Midbrain (tissue), 1 donor: Measurements from ENCODE around the gene SORCS1.
A peak's percentile ranks its signal among the peaks of the same experiment; 100 is the strongest.

Source experiments
- DNase-seq: peaks from one replicate; lab custom pipeline; 2025; lab: John Stamatoyannopoulos, UW

Gene SORCS1

GRCh38 chr10:107163881-107164861 is at the start of gene SORCS1:
Gene SORCS1, minus strand, starts transcription at chr10:107164706.
- no peak for DNase-seq

GRCh38 chr10:107214261-107214660 is 49.8 kb upstream of the SORCS1 start:
- DNase-seq, result no peak

GRCh38 chr10:107213861-107214260 is 49.4 kb upstream of the SORCS1 start:
- DNase-seq, result no peak

- DNase-seq, result peak; percentile 6
Measured at GRCh38 chr10:107206833-107207232, 42.3 kb upstream of the SORCS1 start.

- no peak for DNase-seq
Measured at GRCh38 chr10:107169516-107169915, 5.0 kb upstream of the SORCS1 start.

- DNase-seq, result no peak
Measured at GRCh38 chr10:107168738-107169137, 4.2 kb upstream of the SORCS1 start.

GRCh38 chr10:107166403-107166802 is 1.9 kb upstream of the SORCS1 start:
- no peak for DNase-seq

GRCh38 chr10:107164992-107165391 is 486 bp upstream of the SORCS1 start:
- DNase-seq, result no peak

- no peak for DNase-seq
Measured at GRCh38 chr10:107163076-107163855, 1.2 kb downstream of the SORCS1 start.

- no peak for DNase-seq
Measured at GRCh38 chr10:107160866-107161265, 3.6 kb downstream of the SORCS1 start.

- DNase-seq, result no peak
Measured at GRCh38 chr10:107159871-107160270, 4.6 kb downstream of the SORCS1 start.

- no peak for DNase-seq
Measured at GRCh38 chr10:107157071-107157470, 7.4 kb downstream of the SORCS1 start.

GRCh38 chr10:107152087-107152486 is 12.4 kb downstream of the SORCS1 start:
- DNase-seq, result no peak

GRCh38 chr10:107148906-107149305 is 15.6 kb downstream of the SORCS1 start:
- no peak for DNase-seq

GRCh38 chr10:107144490-107144889 is 20.0 kb downstream of the SORCS1 start:
- no peak for DNase-seq

- no peak for DNase-seq
Measured at GRCh38 chr10:107141524-107142061, 22.9 kb downstream of the SORCS1 start.

- DNase-seq, result no peak
Measured at GRCh38 chr10:107139237-107139636, 25.3 kb downstream of the SORCS1 start.

GRCh38 chr10:107133656-107134055 is 30.9 kb downstream of the SORCS1 start:
- no peak for DNase-seq

- no peak for DNase-seq
Measured at GRCh38 chr10:107129000-107129399, 35.5 kb downstream of the SORCS1 start.

- no peak for DNase-seq
Measured at GRCh38 chr10:107126512-107127065, 37.9 kb downstream of the SORCS1 start.

GRCh38 chr10:107122703-107123102 is 41.8 kb downstream of the SORCS1 start:
- DNase-seq, result no peak

- no peak for DNase-seq
Measured at GRCh38 chr10:107118866-107119265, 45.6 kb downstream of the SORCS1 start.
